CD14-positive monocyte (primary cell): Measurements from ENCODE around the gene CELF1. TPM values are rescaled to one million over a fixed set of nuclear protein-coding genes. Genes with fewer than 3 reads are reported as not detected.

Experiments used
- DNase-seq, 3 donors: peaks; one replicate each; pipeline ENCODE4 v3.0.0-alpha.2; 2011 to 2022
- H2AFZ ChIP-seq: 2 replicates; pipeline ENCODE4 v1.6.0; 2012; ENCODE audit warnings: mild to moderate bottlenecking, low read depth, low read length, inconsistent platforms; ENCODE audit not compliant: insufficient read depth, poor library complexity, severe bottlenecking
- H3K27ac ChIP-seq, 2 donors: 1 replicate in 1 of 2; 2 replicates in 1 of 2; pipeline ENCODE4 v1.5.1; 2012 to 2013; ENCODE audit warnings: low read length in 2 of 2, control low read depth in 1 of 2, inconsistent platforms in 1 of 2, low read depth in 1 of 2, mild to moderate bottlenecking in 1 of 2
- H3K27me3 ChIP-seq, 2 donors: one replicate each; pipeline versions ENCODE4 v1.6.0 to v1.6.1; 2011 to 2013; ENCODE audit warnings: low read length in 2 of 2; ENCODE audit not compliant: control insufficient read depth in 2 of 2, insufficient read depth in 2 of 2
- H3K36me3 ChIP-seq, 2 donors: replicated peaks in 1 of 2; 1 replicate in 1 of 2; 2 replicates in 1 of 2; pipeline versions ENCODE4 v1.5.1 to v1.6.1; 2012 to 2013; ENCODE audit warnings: low read length in 2 of 2, control low read depth in 1 of 2, inconsistent platforms in 1 of 2, mild to moderate bottlenecking in 1 of 2; ENCODE audit not compliant: insufficient read depth in 2 of 2, control insufficient read depth in 1 of 2
- H3K4me1 ChIP-seq, 2 donors: 1 replicate in 1 of 2; 2 replicates in 1 of 2; pipeline versions ENCODE4 v1.5.1 to v1.6.1; 2012 to 2013; ENCODE audit warnings: low read length in 2 of 2, control low read depth in 1 of 2, inconsistent platforms in 1 of 2, mild to moderate bottlenecking in 1 of 2, moderate library complexity in 1 of 2; ENCODE audit not compliant: insufficient read depth in 2 of 2, control insufficient read depth in 1 of 2
- H3K4me2 ChIP-seq: replicated peaks from 2 replicates; pipeline ENCODE3; 2012; ENCODE audit warnings: low read length, moderate library complexity, mild to moderate bottlenecking; ENCODE audit not compliant: poor library complexity, severe bottlenecking; ENCODE audit errors: extremely low read depth
- H3K4me3 ChIP-seq, 3 experiments: fragments of 200-600 bp in 1 of 3; sonication (generic) in 1 of 3; replicated peaks in 1 of 3; 1 replicate in 2 of 3; 2 replicates in 1 of 3; pipeline ENCODE4 v1.5.1; 2011 to 2013; ENCODE audit warnings: low read length in 3 of 3, mild to moderate bottlenecking in 3 of 3, control low read depth in 2 of 3, low read depth in 2 of 3, inconsistent platforms in 1 of 3, moderate library complexity in 1 of 3
- H3K79me2 ChIP-seq: 2 replicates; pipeline ENCODE4 v1.6.0; 2012; ENCODE audit warnings: mild to moderate bottlenecking, control low read depth, inconsistent platforms, low read length, moderate library complexity; ENCODE audit not compliant: insufficient read depth
- H3K9ac ChIP-seq: 2 replicates; pipeline ENCODE4 v1.6.0; 2017; ENCODE audit warnings: low read length, mild to moderate bottlenecking; ENCODE audit not compliant: insufficient read depth, poor library complexity, severe bottlenecking
- H3K9me3 ChIP-seq, 2 donors: replicated peaks in 1 of 2; 1 replicate in 1 of 2; 2 replicates in 1 of 2; pipeline versions ENCODE4 v1.5.1 to v1.6.1; 2012 to 2013; ENCODE audit warnings: low read length in 2 of 2, control low read depth in 1 of 2; ENCODE audit not compliant: control insufficient read depth in 1 of 2, insufficient read depth in 1 of 2
- H4K20me1 ChIP-seq: 2 replicates; pipeline ENCODE4 v1.6.0; 2012; ENCODE audit warnings: mild to moderate bottlenecking, low read length, control low read depth, moderate library complexity; ENCODE audit not compliant: insufficient read depth
- H3K27ac Mint-ChIP-seq, 7 donors: one replicate each; pipeline ENCODE4 v1.8.0; 2020; ENCODE audit warnings: mild to moderate bottlenecking in 7 of 7, mixed read lengths in 7 of 7, moderate library complexity in 6 of 7, inconsistent platforms in 2 of 7
- H3K27me3 Mint-ChIP-seq, 3 donors: one replicate each; pipeline ENCODE4 v1.8.0; 2021 to 2022; ENCODE audit warnings: low read depth in 3 of 3, mild to moderate bottlenecking in 3 of 3, mixed read lengths in 3 of 3, moderate library complexity in 3 of 3, inconsistent platforms in 1 of 3
- H3K36me3 Mint-ChIP-seq, 2 donors: one replicate each; pipeline ENCODE4 v1.8.0; 2020; ENCODE audit warnings: mixed read lengths in 2 of 2, inconsistent platforms in 1 of 2, mild to moderate bottlenecking in 1 of 2
- H3K4me1 Mint-ChIP-seq: one replicate; pipeline ENCODE4 v1.8.0; 2020; ENCODE audit warnings: mild to moderate bottlenecking, mixed read lengths
- H3K4me3 Mint-ChIP-seq, 2 donors: one replicate each; pipeline ENCODE4 v1.8.0; 2020; ENCODE audit warnings: mild to moderate bottlenecking in 2 of 2, mixed read lengths in 2 of 2, moderate library complexity in 1 of 2
- H3K9me3 Mint-ChIP-seq, 7 donors: one replicate each; pipeline ENCODE4 v1.8.0; 2020 to 2022; ENCODE audit warnings: mixed read lengths in 7 of 7, mild to moderate bottlenecking in 6 of 7, moderate library complexity in 6 of 7, inconsistent platforms in 2 of 7
- WGBS: methylation state at CpG from one replicate; pipeline ENCODE4 v1.1.5; 2013; ENCODE audit warnings: missing lambda C conversion rate; ENCODE audit not compliant: insufficient coverage; 5-methylcytosine and 5-hydroxymethylcytosine counted together
- intact Hi-C, 2 donors: fragments of 100-400 bp; cut with micrococcal nuclease; formaldehyde crosslinking; loops; one replicate each; pipeline versions ENCODE4 v1.15.0 to v1.15.1; 2023
- polyA plus RNA-seq, 3 donors: library from polyadenylated mRNA; depleted of rRNA in 1 of 3; unstranded in 2 of 3; stranded (reverse) in 1 of 3; fragments of 300-500 nt in 2 of 3; fragments of >200 nt in 1 of 3; fragmentation: Illumina TruSeq in 2 of 3; gene quantifications; 1 replicate in 2 of 3; 2 replicates in 1 of 3; pipeline ENCODE4 v1.2.3, GENCODE V29; 2012 to 2021
- TF ChIP-seq, protein P1 (sequence below): fragments of 200-600 bp; IDR thresholded peaks from one replicate; pipeline ENCODE4 v1.8.0; 2022; ENCODE audit warnings: antibody characterized with exemption, mild to moderate bottlenecking

Gene CELF1
- polyA plus RNA-seq, 3 donors: 27.2 to 117 (median 39.9) TPM

DNA sequence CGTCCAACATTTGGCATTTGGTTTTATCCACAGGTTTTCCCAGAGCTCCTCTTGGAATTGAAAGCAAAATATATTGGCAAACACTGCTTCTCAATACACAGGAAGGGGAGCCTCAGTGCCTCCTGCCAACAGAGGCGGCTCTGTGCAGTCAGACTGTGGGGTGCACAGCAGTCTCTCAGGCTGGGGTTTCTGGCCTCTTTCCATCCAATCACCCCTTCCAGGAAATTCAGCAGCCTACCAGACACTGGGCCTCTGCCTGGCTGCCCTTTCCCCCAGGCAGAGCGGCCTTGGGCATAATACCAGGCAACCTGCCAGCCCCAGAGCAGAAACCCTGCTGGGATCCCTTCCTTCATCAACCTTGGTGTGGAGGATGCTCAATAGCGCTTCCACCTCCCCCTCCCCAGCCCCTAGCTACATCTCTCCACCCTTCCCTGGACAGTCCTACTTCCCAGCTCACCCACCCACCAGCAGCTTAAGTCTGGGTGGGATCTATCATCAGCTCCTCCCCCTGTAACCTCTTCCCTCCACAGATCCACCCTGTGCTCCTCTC, 86.2 kb downstream of the CELF1 start:
- peaks cover 45% of the 10 kb centered on the region for H3K79me2 ChIP-seq
- Mint-ChIP-seq H3K36me3 (peaks cover 62 to 86% of the 10 kb centered on the region in 2 donors), H3K9me3 (no peaks in the 10 kb centered on the region), H3K27me3 (peaks cover 0 to 1% (median 0%) of the 10 kb centered on the region in 3 donors), H3K4me3 (no peak overlapping the region), H3K4me1 (no peaks in the 10 kb centered on the region), H3K27ac (peak overlapping the region in 5 of 7 donors; percentile 50 to 78 (median 68))
- no peaks in the 10 kb centered on the region for H3K9me3 ChIP-seq
- H3K9ac ChIP-seq: no peak overlapping the region
- H3K36me3 ChIP-seq: peaks cover 73 to 92% of the 10 kb centered on the region in 2 donors
- H2AFZ ChIP-seq: no peak overlapping the region
- DNase-seq: no peak
- H3K27me3 ChIP-seq: no peaks in the 10 kb centered on the region
- no peak overlapping the region for H3K4me3 ChIP-seq
- 100% methylated on average over 3 of the region's 4 CpGs for WGBS
- no peaks in the 10 kb centered on the region for H3K4me1 ChIP-seq
- intact Hi-C loops: no loop called here
- H4K20me1 ChIP-seq: peaks cover 98% of the 10 kb centered on the region
- TF ChIP-seq, protein P1, sequence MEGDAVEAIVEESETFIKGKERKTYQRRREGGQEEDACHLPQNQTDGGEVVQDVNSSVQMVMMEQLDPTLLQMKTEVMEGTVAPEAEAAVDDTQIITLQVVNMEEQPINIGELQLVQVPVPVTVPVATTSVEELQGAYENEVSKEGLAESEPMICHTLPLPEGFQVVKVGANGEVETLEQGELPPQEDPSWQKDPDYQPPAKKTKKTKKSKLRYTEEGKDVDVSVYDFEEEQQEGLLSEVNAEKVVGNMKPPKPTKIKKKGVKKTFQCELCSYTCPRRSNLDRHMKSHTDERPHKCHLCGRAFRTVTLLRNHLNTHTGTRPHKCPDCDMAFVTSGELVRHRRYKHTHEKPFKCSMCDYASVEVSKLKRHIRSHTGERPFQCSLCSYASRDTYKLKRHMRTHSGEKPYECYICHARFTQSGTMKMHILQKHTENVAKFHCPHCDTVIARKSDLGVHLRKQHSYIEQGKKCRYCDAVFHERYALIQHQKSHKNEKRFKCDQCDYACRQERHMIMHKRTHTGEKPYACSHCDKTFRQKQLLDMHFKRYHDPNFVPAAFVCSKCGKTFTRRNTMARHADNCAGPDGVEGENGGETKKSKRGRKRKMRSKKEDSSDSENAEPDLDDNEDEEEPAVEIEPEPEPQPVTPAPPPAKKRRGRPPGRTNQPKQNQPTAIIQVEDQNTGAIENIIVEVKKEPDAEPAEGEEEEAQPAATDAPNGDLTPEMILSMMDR: no peak
- H3K4me2 ChIP-seq: no peak overlapping the region
- peak overlapping the region in 1 of 2 donors; percentile 21 for H3K27ac ChIP-seq

DNA sequence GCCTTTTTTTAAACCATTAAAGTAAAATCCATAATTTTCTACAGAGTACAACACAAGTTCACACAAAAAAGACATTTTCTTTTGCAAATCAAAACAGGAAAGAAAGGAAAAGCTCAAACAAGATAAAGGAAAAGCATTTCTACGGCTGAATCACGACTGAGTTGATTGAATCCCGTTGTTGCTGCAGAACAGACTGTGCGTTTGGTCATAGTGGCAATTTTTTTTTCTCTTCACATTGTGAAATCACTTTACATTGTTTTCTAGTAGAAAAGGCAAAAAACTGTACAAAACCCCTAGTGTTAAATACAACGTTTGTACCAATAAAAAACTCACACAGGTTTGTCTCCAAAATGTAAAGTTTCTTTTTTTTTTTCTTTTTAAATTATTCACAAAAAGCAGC, 86.7 kb downstream of the CELF1 start:
- Histone ChIP-seq H4K20me1 (peaks cover 100% of the 10 kb centered on the region), H3K36me3 (peaks cover 68 to 92% of the 10 kb centered on the region in 2 donors), H2AFZ (no peak overlapping the region), H3K79me2 (peaks cover 45% of the 10 kb centered on the region), H3K4me3 (no peak overlapping the region), H3K9ac (no peak overlapping the region), H3K27me3 (no peaks in the 10 kb centered on the region), H3K4me2 (no peak overlapping the region), H3K27ac (no peak overlapping the region), H3K9me3 (no peaks in the 10 kb centered on the region), H3K4me1 (no peaks in the 10 kb centered on the region)
- TF ChIP-seq, protein P1: no peak
- Mint-ChIP-seq H3K36me3 (peaks cover 59 to 86% of the 10 kb centered on the region in 2 donors), H3K27me3 (peaks cover 0 to 1% (median 0%) of the 10 kb centered on the region in 3 donors), H3K4me3 (no peak overlapping the region), H3K9me3 (no peaks in the 10 kb centered on the region), H3K4me1 (no peaks in the 10 kb centered on the region), H3K27ac (no peak overlapping the region)
- DNase-seq: no peak
- intact Hi-C loops: no loop called here
- WGBS: no CpG with 5 or more reads among the region's 5 CpGs
